PC-3 (cell line): ENCODE measurements around the gene KLHL28. TPM values are rescaled to one million over a fixed set of nuclear protein-coding genes. Genes with fewer than 3 reads are reported as not detected.

Experiments used
- ATAC-seq: fragments of 200-7000 bp; cut with Tn5 transposase; 2 replicates; pipeline ENCODE4 v1.9.1; 2020; ENCODE audit warnings: mild to moderate bottlenecking, moderate library complexity
- BruUV-seq: library from RNA; stranded (reverse); fragments of 400-500 nt; replicated peaks from 2 replicates; lab custom pipeline; 2021; lab: Mats Ljungman, UMichigan
- CTCF ChIA-PET: fragments of 300-600 bp; sonication (Branson Sonifier 250); formaldehyde crosslinking; loops from one replicate; lab custom pipeline; 2022; ENCODE audit warnings: antibody characterized with exemption; lab: Charles Lee
- POLR2A ChIA-PET: fragments of 300-600 bp; sonication (Branson Sonifier 250); formaldehyde crosslinking; loops from one replicate; lab custom pipeline; 2022; ENCODE audit warnings: antibody characterized with exemption; ENCODE audit not compliant: unreplicated experiment; lab: Charles Lee
- DNase-seq: peaks from one replicate; pipeline ENCODE4 v3.0.0-alpha.2; 2015
- H2AFZ ChIP-seq: fragments of 300-600 bp; sonication (generic); 2 replicates; pipeline ENCODE4 v1.6.0; 2016; ENCODE audit warnings: antibody characterized with exemption, low read length
- H3F3A ChIP-seq: fragments of 300-600 bp; sonication (generic); one replicate; pipeline ENCODE4 v1.6.0; 2017; ENCODE audit warnings: antibody characterized with exemption, low read length, control low read depth, mild to moderate bottlenecking; ENCODE audit not compliant: unreplicated experiment
- H3K27ac ChIP-seq: fragments of 300-600 bp; sonication (generic); 2 replicates; pipeline ENCODE4 v1.5.1; 2016; ENCODE audit warnings: mild to moderate bottlenecking, low read length
- H3K27me3 ChIP-seq: fragments of 300-600 bp; sonication (generic); 2 replicates; pipeline ENCODE4 v1.6.1; 2016; ENCODE audit warnings: low read length, mixed read lengths
- H3K36me3 ChIP-seq: fragments of 300-600 bp; sonication (generic); 2 replicates; pipeline ENCODE4 v1.6.1; 2016; ENCODE audit warnings: low read depth, mixed run types, low read length, mixed read lengths
- H3K4me1 ChIP-seq: fragments of 300-600 bp; sonication (generic); 2 replicates; pipeline ENCODE4 v1.5.1; 2016; ENCODE audit warnings: low read length; ENCODE audit not compliant: insufficient read depth
- H3K4me2 ChIP-seq: fragments of 300-600 bp; sonication (generic); 2 replicates; pipeline ENCODE4 v1.6.0; 2016; ENCODE audit warnings: low read length
- H3K4me3 ChIP-seq: fragments of 300-600 bp; sonication (generic); 2 replicates; pipeline ENCODE4 v1.5.1; 2016; ENCODE audit warnings: mild to moderate bottlenecking, low read length, mixed read lengths
- H3K79me2 ChIP-seq: fragments of 300-600 bp; sonication (generic); 2 replicates; pipeline ENCODE4 v1.6.1; 2017; ENCODE audit warnings: low read length, mixed read lengths
- H3K9ac ChIP-seq: fragments of 300-600 bp; sonication (generic); 2 replicates; pipeline ENCODE4 v1.6.0; 2016; ENCODE audit warnings: mild to moderate bottlenecking, low read length
- H3K9me2 ChIP-seq: fragments of 300-600 bp; sonication (generic); replicated peaks from 2 replicates; pipeline ENCODE4 v1.6.1; 2016; ENCODE audit warnings: mixed run types, low read length, mixed read lengths
- H3K9me3 ChIP-seq: fragments of 300-600 bp; sonication (generic); 2 replicates; pipeline ENCODE4 v1.6.1; 2016; ENCODE audit warnings: low read length, mixed read lengths
- H4K20me1 ChIP-seq: fragments of 300-600 bp; sonication (generic); 2 replicates; pipeline ENCODE4 v1.6.1; 2016; ENCODE audit warnings: low read length, mixed read lengths
- EZH2 ChIP-seq: fragments of 300-600 bp; sonication (generic); IDR thresholded peaks from one replicate; pipeline ENCODE4 v1.6.1; 2017; ENCODE audit warnings: antibody characterized with exemption, mild to moderate bottlenecking, low read length; ENCODE audit not compliant: unreplicated experiment
- EZH2phosphoT487 ChIP-seq: fragments of 300-600 bp; sonication (generic); IDR thresholded peaks from 2 replicates; pipeline ENCODE4 v1.6.1; 2018; ENCODE audit warnings: mild to moderate bottlenecking, antibody characterized with exemption, low read length, borderline replicate concordance
- intact Hi-C: fragments of 100-400 bp; cut with micrococcal nuclease; formaldehyde crosslinking; loops from 2 replicates; pipeline ENCODE4 v1.9.0; 2023
- total RNA-seq: library from RNA; depleted of rRNA; stranded (reverse); fragments of >200 nt; gene quantifications from 2 replicates; pipeline ENCODE4 v1.2.3, GENCODE V29; 2014
- TF ChIP-seq, protein P1 (sequence below): fragments of 300-600 bp; sonication (generic); conservative IDR thresholded peaks from 2 replicates; pipeline ENCODE4 v1.5.1; 2017; ENCODE audit warnings: antibody characterized with exemption, low read depth, mild to moderate bottlenecking, low read length

The KLHL28 gene
- total RNA-seq, 1 experiment from 2014 or later: 2.5 TPM

DNA sequence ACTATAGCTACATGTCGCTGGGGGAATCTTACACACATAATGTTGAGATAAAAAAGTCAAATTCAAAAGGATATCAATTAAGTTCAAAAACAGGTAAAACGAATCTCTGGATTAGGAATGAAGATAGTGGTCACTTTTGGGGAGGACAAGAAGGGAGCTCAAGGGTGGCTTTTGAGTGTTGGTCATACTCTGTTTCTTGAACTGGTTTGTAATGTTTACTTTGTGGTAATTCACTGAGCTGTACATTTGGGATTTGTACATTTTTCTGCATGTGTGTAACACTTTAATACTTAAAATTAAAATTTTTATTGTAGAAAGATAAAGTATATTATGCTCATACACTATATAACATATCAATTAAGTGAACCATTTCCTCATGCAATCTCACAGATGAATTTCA, 26.6 kb downstream of the KLHL28 start:
- CTCF ChIA-PET: interaction anchor here (0.5 kb wide), 1 partner anchor 14 kb away, joined by 3 read pairs; no protein-coding TSS in a partner anchor
- H3K4me1 ChIP-seq: peaks cover 8% of the 10 kb centered on the region; the same call in 1 of the 2 replicates
- POLR2A ChIA-PET: interaction anchor here (0.6 kb wide), 1 partner anchor 283 kb away, joined by 7 read pairs; no protein-coding TSS in a partner anchor
- H4K20me1 ChIP-seq: no peaks in the 10 kb centered on the region
- no peaks in the 10 kb centered on the region for H3K79me2 ChIP-seq
- no peaks in the 10 kb centered on the region for H3K9me3 ChIP-seq
- BruUV-seq: no TSS peak
- no peak overlapping the region for H3K4me2 ChIP-seq
- H3K9me2 ChIP-seq: no peaks in the 10 kb centered on the region
- DNase-seq (peak; percentile 37), ATAC-seq (peak; percentile 92)
- H3K27ac ChIP-seq: no peak overlapping the region
- TF ChIP-seq EZH2phosphoT487 (no peak), EZH2 (no peak)
- TF ChIP-seq, protein P1, sequence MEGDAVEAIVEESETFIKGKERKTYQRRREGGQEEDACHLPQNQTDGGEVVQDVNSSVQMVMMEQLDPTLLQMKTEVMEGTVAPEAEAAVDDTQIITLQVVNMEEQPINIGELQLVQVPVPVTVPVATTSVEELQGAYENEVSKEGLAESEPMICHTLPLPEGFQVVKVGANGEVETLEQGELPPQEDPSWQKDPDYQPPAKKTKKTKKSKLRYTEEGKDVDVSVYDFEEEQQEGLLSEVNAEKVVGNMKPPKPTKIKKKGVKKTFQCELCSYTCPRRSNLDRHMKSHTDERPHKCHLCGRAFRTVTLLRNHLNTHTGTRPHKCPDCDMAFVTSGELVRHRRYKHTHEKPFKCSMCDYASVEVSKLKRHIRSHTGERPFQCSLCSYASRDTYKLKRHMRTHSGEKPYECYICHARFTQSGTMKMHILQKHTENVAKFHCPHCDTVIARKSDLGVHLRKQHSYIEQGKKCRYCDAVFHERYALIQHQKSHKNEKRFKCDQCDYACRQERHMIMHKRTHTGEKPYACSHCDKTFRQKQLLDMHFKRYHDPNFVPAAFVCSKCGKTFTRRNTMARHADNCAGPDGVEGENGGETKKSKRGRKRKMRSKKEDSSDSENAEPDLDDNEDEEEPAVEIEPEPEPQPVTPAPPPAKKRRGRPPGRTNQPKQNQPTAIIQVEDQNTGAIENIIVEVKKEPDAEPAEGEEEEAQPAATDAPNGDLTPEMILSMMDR: no peak
- H3K4me3 ChIP-seq: no peak overlapping the region
- no peaks in the 10 kb centered on the region for H3K27me3 ChIP-seq
- intact Hi-C loops: no loop called here
- H3F3A ChIP-seq: no peaks in the 10 kb centered on the region
- 0 out of 2 replicates have a peak, but pooled peaks cover 4% of the 10 kb centered on the region for H3K36me3 ChIP-seq
- no peak overlapping the region for H2AFZ ChIP-seq
- H3K9ac ChIP-seq: no peak overlapping the region

DNA sequence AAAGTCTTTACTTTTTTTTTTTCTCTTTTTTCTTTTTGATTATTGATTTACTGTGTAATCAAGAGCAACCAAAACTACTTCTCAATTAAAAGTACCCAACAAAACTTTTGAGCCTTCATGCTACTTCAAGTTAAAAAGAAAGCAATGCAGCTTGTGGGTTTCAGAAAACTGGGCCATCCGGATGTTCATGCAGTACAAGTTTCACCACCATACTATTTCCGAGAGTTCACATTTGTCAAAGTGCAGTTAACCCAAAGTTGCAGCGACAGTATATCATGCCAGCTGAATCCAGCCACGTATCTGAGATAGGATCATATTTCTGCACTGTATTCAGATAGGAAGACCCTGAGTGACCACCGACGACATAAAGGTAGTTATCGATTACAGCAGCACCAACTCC, 33.0 kb downstream of the KLHL28 start:
- no peaks in the 10 kb centered on the region for H3K9me3 ChIP-seq
- no peak overlapping the region for H3K4me3 ChIP-seq
- CTCF ChIA-PET: no interaction called here
- H3K9me2 ChIP-seq: no peaks in the 10 kb centered on the region
- BruUV-seq: no TSS peak
- H2AFZ ChIP-seq: no peak overlapping the region
- no peaks in the 10 kb centered on the region for H3K27me3 ChIP-seq
- no peak overlapping the region for H3K4me2 ChIP-seq
- H4K20me1 ChIP-seq: no peaks in the 10 kb centered on the region
- ATAC-seq (no peak), DNase-seq (no peak)
- POLR2A ChIA-PET: no interaction called here
- no peak overlapping the region for H3K9ac ChIP-seq
- H3F3A ChIP-seq: no peaks in the 10 kb centered on the region
- no peaks in the 10 kb centered on the region for H3K36me3 ChIP-seq
- H3K4me1 ChIP-seq: no peaks in the 10 kb centered on the region
- H3K79me2 ChIP-seq: no peaks in the 10 kb centered on the region
- no peak overlapping the region for H3K27ac ChIP-seq
- no peak for TF ChIP-seq EZH2phosphoT487
- TF ChIP-seq, protein P1: no peak
- no peak for TF ChIP-seq EZH2
- intact Hi-C loops: no loop called here

DNA sequence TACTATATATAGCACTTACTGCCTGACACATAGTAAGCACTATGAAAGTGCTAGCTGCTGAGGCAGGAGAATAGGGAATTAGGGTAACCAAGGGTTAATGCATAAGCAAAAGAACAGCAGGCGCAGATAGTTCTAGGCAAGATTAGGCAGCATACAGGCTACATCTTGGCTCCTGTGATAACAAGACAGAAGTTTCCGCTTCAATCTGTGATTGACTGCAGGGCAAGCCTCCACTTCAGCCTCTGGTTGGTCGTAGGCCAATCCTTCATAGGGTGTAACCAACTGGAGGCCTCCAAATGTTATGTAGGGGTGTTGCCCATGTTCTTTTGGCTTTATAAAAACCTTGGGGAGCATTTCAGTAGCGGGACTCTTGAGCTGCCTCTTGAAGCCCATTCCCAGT, 46.9 kb downstream of the KLHL28 start:
- H3K79me2 ChIP-seq: no peaks in the 10 kb centered on the region
- CTCF ChIA-PET: no interaction called here
- H3K9me2 ChIP-seq: no peaks in the 10 kb centered on the region
- BruUV-seq: no TSS peak
- H3K27me3 ChIP-seq: no peaks in the 10 kb centered on the region
- H3K9ac ChIP-seq: no peak overlapping the region
- POLR2A ChIA-PET: no interaction called here
- no peak overlapping the region for H3K4me3 ChIP-seq
- H3K27ac ChIP-seq: no peak overlapping the region
- no peak for TF ChIP-seq EZH2phosphoT487
- TF ChIP-seq EZH2: no peak
- TF ChIP-seq, protein P1: no peak
- peak overlapping the region; percentile 93; the same call in 1 of the 2 replicates for H2AFZ ChIP-seq
- H3K4me1 ChIP-seq: 0 out of 2 replicates have a peak, but pooled peaks cover 4% of the 10 kb centered on the region
- no peaks in the 10 kb centered on the region for H3F3A ChIP-seq
- H4K20me1 ChIP-seq: no peaks in the 10 kb centered on the region
- no peaks in the 10 kb centered on the region for H3K36me3 ChIP-seq
- H3K4me2 ChIP-seq: no peak overlapping the region
- ATAC-seq (no peak), DNase-seq (peak; percentile 12)
- H3K9me3 ChIP-seq: no peaks in the 10 kb centered on the region
- intact Hi-C loops: loop anchor here (5.0 kb wide), 1 partner anchor 337 kb away; the partner anchor contains the start of gene MIS18BP1
